NCI-H2227 treated with DMSO at 0.1 percent for 48 hours (cell line): ENCODE measurements around the gene POLE.

Experiments
- DNase-seq: peaks from one replicate; lab custom pipeline; 2025; lab: John Stamatoyannopoulos, UW

The POLE gene

GRCh38 chr12:132675757-132676432, 11.2 kb downstream of the POLE start:
- no peak for DNase-seq

- no peak for DNase-seq
Observed at GRCh38 chr12:132674561-132674960, 12.6 kb downstream of the POLE start.

GRCh38 chr12:132673288-132674179, 13.6 kb downstream of the POLE start:
- DNase-seq, result no peak

- DNase-seq, result no peak
Observed at GRCh38 chr12:132672678-132673077, 14.5 kb downstream of the POLE start.

- no peak for DNase-seq
Observed at GRCh38 chr12:132672116-132672515, 15.0 kb downstream of the POLE start.

GRCh38 chr12:132669166-132669879, 17.8 kb downstream of the POLE start:
- DNase-seq, result no peak

GRCh38 chr12:132668191-132669088, 18.7 kb downstream of the POLE start:
- no peak for DNase-seq

- DNase-seq, result no peak
Observed at GRCh38 chr12:132665794-132666193, 21.3 kb downstream of the POLE start.

GRCh38 chr12:132665149-132665491, 22.0 kb downstream of the POLE start:
- DNase-seq, result no peak

- no peak for DNase-seq
Observed at GRCh38 chr12:132664206-132665148, 22.7 kb downstream of the POLE start.

- no peak for DNase-seq
Observed at GRCh38 chr12:132662901-132663755, 24.0 kb downstream of the POLE start.

- DNase-seq, result no peak
Observed at GRCh38 chr12:132661972-132662371, 25.2 kb downstream of the POLE start.

- no peak for DNase-seq
Observed at GRCh38 chr12:132660996-132661395, 26.1 kb downstream of the POLE start.

GRCh38 chr12:132660052-132660451, 27.1 kb downstream of the POLE start:
- DNase-seq, result no peak

- no peak for DNase-seq
Observed at GRCh38 chr12:132659146-132659545, 28.0 kb downstream of the POLE start.

GRCh38 chr12:132658149-132658894, 28.8 kb downstream of the POLE start:
- no peak for DNase-seq

- no peak for DNase-seq
Observed at GRCh38 chr12:132657004-132657727, 30.0 kb downstream of the POLE start.

- no peak for DNase-seq
Observed at GRCh38 chr12:132653567-132654290, 33.4 kb downstream of the POLE start.
